Glutamatergic neuron (in vitro differentiated cells): ENCODE data around the gene TJP1. TPM values are rescaled to one million over a fixed set of nuclear protein-coding genes. Genes with fewer than 3 reads are reported as not detected.
"Not testable (repeated sequence)": the region's sequence is repeated elsewhere in the genome, so short reads cannot be mapped to it uniquely, and the experiment has no call there.

Source experiments
- DNase-seq: peaks from one replicate; pipeline ENCODE4 v3.0.0; 2022
- H3K27ac Mint-ChIP-seq: one replicate; pipeline ENCODE4 v1.8.0; 2020; ENCODE audit warnings: mild to moderate bottlenecking, mixed read lengths, inconsistent platforms; ENCODE audit not compliant: unreplicated experiment
- H3K27me3 Mint-ChIP-seq: one replicate; pipeline ENCODE4 v1.8.0; 2020; ENCODE audit warnings: mild to moderate bottlenecking, moderate library complexity, mixed read lengths, inconsistent platforms; ENCODE audit not compliant: unreplicated experiment
- H3K36me3 Mint-ChIP-seq: one replicate; pipeline ENCODE4 v1.8.0; 2020; ENCODE audit warnings: mild to moderate bottlenecking, mixed read lengths, inconsistent platforms; ENCODE audit not compliant: unreplicated experiment
- H3K4me1 Mint-ChIP-seq: one replicate; pipeline ENCODE4 v1.8.0; 2020; ENCODE audit warnings: mild to moderate bottlenecking, low read depth, mixed read lengths, inconsistent platforms; ENCODE audit not compliant: unreplicated experiment
- H3K4me3 Mint-ChIP-seq: one replicate; pipeline ENCODE4 v1.8.0; 2020; ENCODE audit warnings: mild to moderate bottlenecking, mixed read lengths, inconsistent platforms; ENCODE audit not compliant: unreplicated experiment
- H3K9me3 Mint-ChIP-seq: one replicate; pipeline ENCODE4 v1.8.0; 2020; ENCODE audit warnings: mild to moderate bottlenecking, moderate library complexity, mixed read lengths, inconsistent platforms; ENCODE audit not compliant: unreplicated experiment
- CTCF ChIP-seq: fragments of 200-600 bp; sonication (generic); IDR thresholded peaks from one replicate; pipeline ENCODE4 v1.5.0; 2021; ENCODE audit not compliant: partially characterized antibody, unreplicated experiment
- total RNA-seq: library from RNA; stranded (reverse); fragmentation: NEBNext Ultra II Directional; extraction: Animal tissue kit (Norgen Biotek cat#: 25700); gene quantifications from one replicate; pipeline ENCODE4 v1.2.1, GENCODE V29; 2021; ENCODE audit not compliant: unreplicated experiment

The TJP1 gene
- total RNA-seq, 1 donor from 2014 or later, result 129 TPM

GRCh38 chr15:29785136-29785535 lies 37.1 kb downstream of the TJP1 start:
- no peak overlapping the region for H3K27ac Mint-ChIP-seq
- no peaks in the 10 kb centered on the region for H3K27me3 Mint-ChIP-seq
- no peak for TF ChIP-seq CTCF
- H3K4me3 Mint-ChIP-seq, result no peak overlapping the region
- no peak for DNase-seq
- H3K36me3 Mint-ChIP-seq, result peaks cover 17% of the 10 kb centered on the region
- peaks cover 7% of the 10 kb centered on the region for H3K9me3 Mint-ChIP-seq
- peaks cover 8% of the 10 kb centered on the region for H3K4me1 Mint-ChIP-seq

- H3K9me3 Mint-ChIP-seq, result peaks cover 7% of the 10 kb centered on the region
- H3K27me3 Mint-ChIP-seq, result no peaks in the 10 kb centered on the region
- peaks cover 8% of the 10 kb centered on the region for H3K4me1 Mint-ChIP-seq
- peaks cover 23% of the 10 kb centered on the region for H3K36me3 Mint-ChIP-seq
- no peak for DNase-seq
- no peak overlapping the region for H3K4me3 Mint-ChIP-seq
- TF ChIP-seq CTCF, result no peak
- no peak overlapping the region for H3K27ac Mint-ChIP-seq
These were observed 37.9 kb downstream of the TJP1 start for GRCh38 chr15:29784413-29784812.

GRCh38 chr15:29782816-29783215 lies 39.5 kb downstream of the TJP1 start:
- H3K9me3 Mint-ChIP-seq, H3K27ac Mint-ChIP-seq, DNase-seq, H3K4me3 Mint-ChIP-seq, H3K27me3 Mint-ChIP-seq: not testable (repeated sequence)
- Mint-ChIP-seq H3K4me1 (peaks cover 14% of the 10 kb centered on the region), H3K36me3 (peaks cover 29% of the 10 kb centered on the region)

- DNase-seq, result no peak
- H3K4me3 Mint-ChIP-seq, result no peak overlapping the region
- peaks cover 29% of the 10 kb centered on the region for H3K36me3 Mint-ChIP-seq
- peaks cover 2% of the 10 kb centered on the region for H3K27me3 Mint-ChIP-seq
- TF ChIP-seq CTCF, result no peak
- peaks cover 9% of the 10 kb centered on the region for H3K9me3 Mint-ChIP-seq
- H3K27ac Mint-ChIP-seq, result no peak overlapping the region
- H3K4me1 Mint-ChIP-seq, result peaks cover 21% of the 10 kb centered on the region
These were observed 43.9 kb downstream of the TJP1 start for GRCh38 chr15:29778382-29778781.

- Mint-ChIP-seq H3K27me3 (peaks cover 2% of the 10 kb centered on the region), H3K36me3 (peaks cover 26% of the 10 kb centered on the region), H3K4me3 (no peak overlapping the region), H3K27ac (no peak overlapping the region), H3K9me3 (peaks cover 8% of the 10 kb centered on the region), H3K4me1 (peaks cover 20% of the 10 kb centered on the region)
- no peak for DNase-seq
- no peak for TF ChIP-seq CTCF
These were observed 45.4 kb downstream of the TJP1 start for GRCh38 chr15:29776859-29777258.

- Mint-ChIP-seq H3K36me3 (peaks cover 10% of the 10 kb centered on the region), H3K27me3 (peaks cover 2% of the 10 kb centered on the region), H3K4me1 (peaks cover 21% of the 10 kb centered on the region), H3K9me3 (peaks cover 2% of the 10 kb centered on the region), H3K4me3 (no peak overlapping the region), H3K27ac (no peak overlapping the region)
- no peak for TF ChIP-seq CTCF
- DNase-seq, result no peak
These were observed 47.4 kb downstream of the TJP1 start for GRCh38 chr15:29774900-29775299.
